Omental fat pad (tissue), 4 donors: Measurements from ENCODE around the gene SYNPO. TPM values are rescaled to one million over a fixed set of nuclear protein-coding genes. Genes with fewer than 3 reads are reported as not detected.

Source experiments
- ATAC-seq: fragments of 150-250 bp; one replicate; pipeline ENCODE4 v1.9.1; 2016; ENCODE audit warnings: mild to moderate bottlenecking, moderate library complexity; ENCODE audit not compliant: low FRiP score
- DNase-seq: peaks from one replicate; pipeline ENCODE4 v3.0.0-alpha.2; 2019; ENCODE audit warnings: low spot score
- CTCF ChIP-seq, 3 donors: fragments of 450-650 bp; IDR thresholded peaks; one replicate each; pipeline ENCODE4 v1.5.1; 2016 to 2017; ENCODE audit warnings: antibody characterized with exemption in 3 of 3, mild to moderate bottlenecking in 3 of 3, moderate library complexity in 2 of 3
- total RNA-seq, 4 donors: library from RNA; depleted of rRNA; stranded (reverse); fragments of >200 nt; gene quantifications; one replicate each; pipeline ENCODE4 v1.1.0, GENCODE V29; 2016

SYNPO gene
- total RNA-seq, 4 donors from 2014 or later, result 12.2 to 43.6 (median 26.1) TPM

GRCh38 chr5:150692276-150692675 lies 51.8 kb downstream of the SYNPO start:
- no peak for TF ChIP-seq CTCF (IDR thresholded peaks at IDR 0.05)
- DNase-seq (no peak), ATAC-seq (no peak)

GRCh38 chr5:150694612-150695011 lies 54.2 kb downstream of the SYNPO start:
- DNase-seq, result no peak
- no peak for TF ChIP-seq CTCF (IDR thresholded peaks at IDR 0.05)
- peak; percentile 46 for ATAC-seq

- no peak for ATAC-seq
- DNase-seq, result no peak
- no peak for TF ChIP-seq CTCF (IDR thresholded peaks at IDR 0.05)
These were observed 59.8 kb downstream of the SYNPO start for GRCh38 chr5:150700246-150700593.

GRCh38 chr5:150700594-150701377 lies 60.3 kb downstream of the SYNPO start, which contains the start of gene RBM22:
RBM22 (minus strand) TSS chr5:150701062; CDS start chr5:150700985, 77 bp downstream.
- TF ChIP-seq CTCF (IDR thresholded peaks at IDR 0.05), result no peak
- peak; percentile 93 for ATAC-seq
- DNase-seq, result peak; percentile 76

GRCh38 chr5:150703762-150704161 lies 63.3 kb downstream of the SYNPO start:
- no peak for TF ChIP-seq CTCF (IDR thresholded peaks at IDR 0.05)
- ATAC-seq (no peak), DNase-seq (no peak)

GRCh38 chr5:150706776-150707390 lies 66.4 kb downstream of the SYNPO start:
- ATAC-seq, result no peak
- TF ChIP-seq CTCF (IDR thresholded peaks at IDR 0.05), result no peak
- DNase-seq, result no peak

Other genes starting within 250 kb of the SYNPO start
- gene CD74, start 227.8 kb upstream of the SYNPO start, total RNA-seq, result 100 to 1,000 TPM; 188 to 705 (median 639) TPM
- 1,000 to 10,000 TPM; 2,241 to 3,327 (median 3,027) TPM for gene RPS14, start 190.9 kb upstream of the SYNPO start, total RNA-seq
- 10 to 100 TPM; 45.4 to 86.5 (median 81.2) TPM for gene NDST1, start 132.5 kb upstream of the SYNPO start, total RNA-seq
- 1 to 10 TPM in 1 of 4 donors, under 1 TPM in 2, not detected in 1; 0.28 to 1.7 (median 0.56) TPM for gene MYOZ3, start 20.6 kb downstream of the SYNPO start, total RNA-seq
- 10 to 100 TPM; 38.3 to 42.0 (median 40.5) TPM for gene RBM22, start 60.4 kb downstream of the SYNPO start, total RNA-seq
- gene DCTN4, start 118.4 kb downstream of the SYNPO start, total RNA-seq, result 10 to 100 TPM; 52.2 to 84.9 (median 67.0) TPM
- 100 to 1,000 TPM; 140 to 211 (median 157) TPM for gene SMIM3, start 138.1 kb downstream of the SYNPO start, total RNA-seq
- 1 to 10 TPM in 2 of 4 donors, not detected in 2; 1.1 to 1.8 TPM for gene IRGM, start 205.9 kb downstream of the SYNPO start, total RNA-seq